Measurements from ENCODE around the gene DPYD.

DPYD gene

DNA sequence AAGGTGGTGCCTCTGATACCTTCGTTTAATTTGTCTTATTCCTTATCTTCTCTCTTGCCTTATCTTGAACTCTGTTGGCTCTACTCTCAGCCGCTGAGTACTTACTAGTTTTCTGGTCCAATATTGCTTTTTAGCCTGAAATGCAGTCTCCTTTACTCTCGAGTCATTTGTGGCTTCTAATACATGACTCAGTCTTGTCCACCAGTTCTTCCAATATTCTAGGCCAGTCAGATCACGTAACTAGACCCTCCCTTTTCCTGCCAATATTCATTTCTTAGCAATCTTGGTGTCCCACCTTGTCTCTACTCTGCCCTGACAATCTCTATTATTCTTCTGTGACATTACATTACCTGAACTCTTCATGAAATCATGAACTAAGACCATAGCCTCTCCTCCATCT, 555.8 kb downstream of the DPYD start:
- TF ChIP-seq EZH2phosphoT487 (IDR thresholded peaks at IDR 0.05; ENCODE audit: borderline replicate concordance) (no peak), CTCF (conservative IDR thresholded peaks at IDR 0.05; ENCODE audit: low read length) (no peak)
- Histone ChIP-seq H3K4me3 (ENCODE audit: low read length, poor library complexity, severe bottlenecking) (no peak overlapping the region), H3K9me2 (replicated peaks; ENCODE audit: low read depth, low read length) (no peaks in the 10 kb centered on the region), H2AFZ (ENCODE audit: low read length) (no peak overlapping the region), H3K9me3 (ENCODE audit: insufficient read depth, low read depth, low read length) (no peaks in the 10 kb centered on the region), H3K4me2 (ENCODE audit: low read depth, low read length, poor library complexity, severe bottlenecking) (no peak overlapping the region), H3K36me3 (ENCODE audit: insufficient read depth, low read length) (no peaks in the 10 kb centered on the region), H3K79me2 (ENCODE audit: insufficient read depth, low read length) (no peaks in the 10 kb centered on the region), H3K9ac (ENCODE audit: low read depth, low read length, poor library complexity, severe bottlenecking) (no peak overlapping the region), H3K4me1 (ENCODE audit: insufficient read depth, low read length, poor library complexity, severe bottlenecking) (no peaks in the 10 kb centered on the region), H4K20me1 (ENCODE audit: insufficient read depth, low read length, poor library complexity, severe bottlenecking) (no peaks in the 10 kb centered on the region), H3F3A (ENCODE audit: low read depth) (no peaks in the 10 kb centered on the region), H3K27me3 (ENCODE audit: insufficient read depth, low read length, poor library complexity, severe bottlenecking) (no peaks in the 10 kb centered on the region)

- H3K4me1 ChIP-seq (ENCODE audit: insufficient read depth, low read length, poor library complexity, severe bottlenecking): no peaks in the 10 kb centered on the region
- H3K36me3 ChIP-seq (ENCODE audit: insufficient read depth, low read length): no peaks in the 10 kb centered on the region
- H3K4me3 ChIP-seq (ENCODE audit: low read length, poor library complexity, severe bottlenecking): no peak overlapping the region
- H3K9me3 ChIP-seq (ENCODE audit: insufficient read depth, low read depth, low read length): no peaks in the 10 kb centered on the region
- H3K79me2 ChIP-seq (ENCODE audit: insufficient read depth, low read length): no peaks in the 10 kb centered on the region
- TF ChIP-seq EZH2phosphoT487 (IDR thresholded peaks at IDR 0.05; ENCODE audit: borderline replicate concordance): no peak
- TF ChIP-seq CTCF (conservative IDR thresholded peaks at IDR 0.05; ENCODE audit: low read length): no peak
- no peaks in the 10 kb centered on the region for H3F3A ChIP-seq (ENCODE audit: low read depth)
- no peaks in the 10 kb centered on the region for H3K27me3 ChIP-seq (ENCODE audit: insufficient read depth, low read length, poor library complexity, severe bottlenecking)
- no peaks in the 10 kb centered on the region for H3K9me2 ChIP-seq (replicated peaks; ENCODE audit: low read depth, low read length)
- H2AFZ ChIP-seq (ENCODE audit: low read length): no peak overlapping the region
- no peaks in the 10 kb centered on the region for H4K20me1 ChIP-seq (ENCODE audit: insufficient read depth, low read length, poor library complexity, severe bottlenecking)
- H3K9ac ChIP-seq (ENCODE audit: low read depth, low read length, poor library complexity, severe bottlenecking): no peak overlapping the region
- H3K4me2 ChIP-seq (ENCODE audit: low read depth, low read length, poor library complexity, severe bottlenecking): no peak overlapping the region
Observed at GRCh38 chr1:97364086-97364485, 556.7 kb downstream of the DPYD start.

DNA sequence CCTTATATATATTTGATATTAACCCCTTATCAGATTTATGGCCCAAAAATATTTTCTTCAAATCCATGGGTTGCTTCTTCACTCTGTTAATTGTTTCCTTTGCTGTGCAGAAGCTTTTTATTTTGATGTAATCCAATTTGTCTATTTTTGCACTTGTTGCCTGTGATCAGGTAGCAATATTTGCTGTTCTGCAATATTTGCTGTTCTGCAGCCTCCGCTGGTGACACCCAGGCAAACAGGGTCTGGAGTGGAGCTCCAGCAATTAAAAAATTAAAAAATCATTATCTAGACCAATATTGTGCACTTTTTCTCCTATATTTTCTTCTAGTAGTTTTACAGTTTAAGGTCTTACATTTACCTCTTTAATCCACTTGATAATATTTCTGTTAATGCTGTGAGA, 564.5 kb downstream of the DPYD start:
- H3K36me3 ChIP-seq (ENCODE audit: insufficient read depth, low read length): peaks cover 8% of the 10 kb centered on the region; the same call in 1 of the 2 replicates
- H3K4me2 ChIP-seq (ENCODE audit: low read depth, low read length, poor library complexity, severe bottlenecking): no peak overlapping the region
- H2AFZ ChIP-seq (ENCODE audit: low read length): no peak overlapping the region
- H3K9ac ChIP-seq (ENCODE audit: low read depth, low read length, poor library complexity, severe bottlenecking): no peak overlapping the region
- no peaks in the 10 kb centered on the region for H4K20me1 ChIP-seq (ENCODE audit: insufficient read depth, low read length, poor library complexity, severe bottlenecking)
- no peaks in the 10 kb centered on the region for H3K9me2 ChIP-seq (replicated peaks; ENCODE audit: low read depth, low read length)
- no peak for TF ChIP-seq CTCF (conservative IDR thresholded peaks at IDR 0.05; ENCODE audit: low read length)
- no peak for TF ChIP-seq EZH2phosphoT487 (IDR thresholded peaks at IDR 0.05; ENCODE audit: borderline replicate concordance)
- no peaks in the 10 kb centered on the region for H3F3A ChIP-seq (ENCODE audit: low read depth)
- no peaks in the 10 kb centered on the region for H3K79me2 ChIP-seq (ENCODE audit: insufficient read depth, low read length)
- H3K4me3 ChIP-seq (ENCODE audit: low read length, poor library complexity, severe bottlenecking): no peak overlapping the region
- H3K27me3 ChIP-seq (ENCODE audit: insufficient read depth, low read length, poor library complexity, severe bottlenecking): no peaks in the 10 kb centered on the region
- no peaks in the 10 kb centered on the region for H3K4me1 ChIP-seq (ENCODE audit: insufficient read depth, low read length, poor library complexity, severe bottlenecking)
- no peaks in the 10 kb centered on the region for H3K9me3 ChIP-seq (ENCODE audit: insufficient read depth, low read depth, low read length)

Measured in Loucy (cell line).